HG03064 (cell line): ENCODE data around the gene DTYMK.

Experiments used
- ATAC-seq: cut with Tn5 transposase; IDR thresholded peaks from one replicate; pipeline ENCODE4 v1.9.1; 2021; ENCODE audit warnings: low read depth; ENCODE audit not compliant: unreplicated experiment

Gene DTYMK

GRCh38 chr2:241652722-241653121 is 33.9 kb downstream of the DTYMK start:
- no peak for ATAC-seq

- no peak for ATAC-seq
Measured at GRCh38 chr2:241652142-241652541, 34.5 kb downstream of the DTYMK start.

GRCh38 chr2:241649927-241650326 is 36.7 kb downstream of the DTYMK start:
- no peak for ATAC-seq

- ATAC-seq, result no peak
Measured at GRCh38 chr2:241649404-241649803, 37.2 kb downstream of the DTYMK start.

GRCh38 chr2:241648453-241648852 is 38.2 kb downstream of the DTYMK start:
- ATAC-seq, result no peak

GRCh38 chr2:241645915-241646645 is 40.5 kb downstream of the DTYMK start:
- ATAC-seq, result no peak

- ATAC-seq, result no peak
Measured at GRCh38 chr2:241645056-241645914, 41.3 kb downstream of the DTYMK start.

- ATAC-seq, result no peak
Measured at GRCh38 chr2:241641631-241642030, 45.0 kb downstream of the DTYMK start.

GRCh38 chr2:241640165-241640795 is 46.3 kb downstream of the DTYMK start:
- no peak for ATAC-seq

- no peak for ATAC-seq
Measured at GRCh38 chr2:241639385-241639784, 47.2 kb downstream of the DTYMK start.

GRCh38 chr2:241638940-241639339 is 47.7 kb downstream of the DTYMK start:
- ATAC-seq, result no peak

GRCh38 chr2:241637795-241638660 is 48.6 kb downstream of the DTYMK start:
- ATAC-seq, result peak; percentile 22

- peak; percentile 57 for ATAC-seq
Measured at GRCh38 chr2:241637018-241637794, 49.4 kb downstream of the DTYMK start, which contains the start of the genes ATG4B and THAP4. Gene ATG4B, plus strand, starts transcription at chr2:241637693. Its CDS starts 22 bp downstream, at chr2:241637715. Gene THAP4, minus strand, starts transcription at chr2:241637158. Its CDS starts 141 bp downstream, at chr2:241637017.

GRCh38 chr2:241636182-241637017 is 50.2 kb downstream of the DTYMK start:
- ATAC-seq, result peak; percentile 34

GRCh38 chr2:241635756-241636155 is 50.9 kb downstream of the DTYMK start:
- no peak for ATAC-seq

GRCh38 chr2:241633561-241633960 is 53.1 kb downstream of the DTYMK start:
- no peak for ATAC-seq

- no peak for ATAC-seq
Measured at GRCh38 chr2:241632478-241633325, 53.9 kb downstream of the DTYMK start.
